ENCODE results near the gene HCN1.
"Not testable (repeated sequence)": the region's sequence is repeated elsewhere in the genome, so short reads cannot be mapped to it uniquely, and the experiment has no call there.

HCN1 gene

GRCh38 chr5:45617859-45618416, 78.2 kb downstream of the HCN1 start:
- DNase-seq (ENCODE audit: low read depth) = no peak

- DNase-seq (ENCODE audit: low read depth) = no peak
These were observed 86.5 kb downstream of the HCN1 start for GRCh38 chr5:45609661-45610060.

DNA sequence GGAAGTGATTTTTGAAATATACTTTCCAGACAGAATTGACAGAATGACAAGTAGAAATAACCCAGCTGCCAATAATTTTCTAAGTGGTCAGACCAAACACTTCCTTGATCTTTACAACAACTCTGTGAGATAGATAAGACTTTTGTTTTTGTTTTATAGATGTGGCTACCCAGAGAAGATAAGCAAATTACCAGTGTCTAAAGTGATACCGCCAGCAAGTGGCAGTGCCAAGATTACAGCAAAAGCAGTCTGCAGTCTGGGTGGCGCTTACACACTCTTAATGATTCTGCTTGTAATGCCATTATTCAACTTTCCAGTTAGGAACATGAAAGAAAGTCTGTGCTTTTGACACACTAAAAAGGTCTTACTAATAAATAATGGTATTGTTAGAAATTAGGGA, 92.1 kb downstream of the HCN1 start:
- DNase-seq (ENCODE audit: low read depth) = no peak

DNA sequence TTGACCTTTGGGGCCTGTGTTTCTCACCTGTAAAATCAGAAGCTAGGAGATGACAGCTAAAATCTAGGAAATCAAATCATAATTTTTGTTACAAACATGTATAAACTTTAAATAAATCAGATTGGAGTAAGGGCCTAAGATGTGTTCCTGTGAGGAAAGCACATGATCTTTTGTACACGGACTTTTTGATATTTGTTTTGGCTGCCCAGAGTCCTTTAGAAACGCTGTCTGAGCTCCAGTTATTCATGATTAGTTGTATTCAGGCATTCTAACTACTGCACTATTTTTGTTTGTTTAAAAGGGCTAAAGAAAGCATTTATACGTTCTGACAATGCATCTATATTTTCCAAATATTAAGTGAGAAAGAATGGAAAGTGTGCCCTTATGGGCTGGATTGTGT, 94.8 kb downstream of the HCN1 start:
- no peak for DNase-seq (ENCODE audit: low read depth)

DNA sequence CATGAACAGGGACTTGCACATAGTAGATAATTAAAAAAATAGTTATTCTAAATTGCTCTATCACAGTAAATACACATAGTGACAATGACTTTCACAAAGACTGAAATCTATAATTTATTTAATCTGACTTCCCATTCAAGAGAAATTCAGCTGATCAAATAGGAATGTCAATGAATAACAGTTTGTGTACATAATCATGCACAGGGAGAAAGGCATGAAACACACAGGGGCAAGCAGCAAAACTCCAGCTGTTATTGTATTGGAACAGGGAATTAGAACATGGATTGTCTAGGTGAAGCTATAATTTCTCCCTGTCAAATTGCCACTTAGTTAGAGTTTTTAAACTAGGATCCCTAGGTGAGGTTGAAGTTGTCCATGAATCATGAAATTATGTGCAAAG, 99.9 kb downstream of the HCN1 start:
- DNase-seq (ENCODE audit: low read depth) = no peak

DNA sequence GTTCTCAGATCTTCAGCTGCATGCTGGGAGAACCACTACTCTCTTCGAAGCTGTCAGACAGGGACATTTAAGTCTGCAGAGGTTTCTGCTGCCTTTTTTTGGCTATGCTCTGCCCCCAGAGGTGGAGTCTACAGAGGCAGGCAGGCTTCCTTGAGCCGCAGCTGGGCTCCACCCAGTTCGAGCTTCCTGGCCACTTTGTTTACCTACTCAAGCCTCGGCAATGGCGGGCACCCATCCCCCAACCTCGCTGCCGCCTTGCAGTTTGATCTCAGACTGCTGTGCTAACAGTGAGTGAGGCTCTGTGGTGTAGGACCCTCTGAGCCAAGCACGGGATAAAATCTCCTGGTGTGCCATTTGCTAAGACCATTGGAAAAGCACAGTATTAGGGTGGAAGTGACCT, 110.2 kb downstream of the HCN1 start:
- DNase-seq (ENCODE audit: low read depth) = not testable (repeated sequence)

- DNase-seq (ENCODE audit: low read depth) = no peak
These were observed 117.9 kb downstream of the HCN1 start for GRCh38 chr5:45578270-45578669.

GRCh38 chr5:45568813-45569212, 127.4 kb downstream of the HCN1 start:
- no peak for DNase-seq (ENCODE audit: low read depth)

- DNase-seq (ENCODE audit: low read depth) = no peak
These were observed 153.8 kb downstream of the HCN1 start for GRCh38 chr5:45542421-45542820.

- no peak for DNase-seq (ENCODE audit: low read depth)
These were observed 162.5 kb downstream of the HCN1 start for GRCh38 chr5:45533663-45534062.

GRCh38 chr5:45532826-45533624, 163.2 kb downstream of the HCN1 start:
- no peak for DNase-seq (ENCODE audit: low read depth)

GRCh38 chr5:45521067-45521466, 175.1 kb downstream of the HCN1 start:
- DNase-seq (ENCODE audit: low read depth) = no peak

DNA sequence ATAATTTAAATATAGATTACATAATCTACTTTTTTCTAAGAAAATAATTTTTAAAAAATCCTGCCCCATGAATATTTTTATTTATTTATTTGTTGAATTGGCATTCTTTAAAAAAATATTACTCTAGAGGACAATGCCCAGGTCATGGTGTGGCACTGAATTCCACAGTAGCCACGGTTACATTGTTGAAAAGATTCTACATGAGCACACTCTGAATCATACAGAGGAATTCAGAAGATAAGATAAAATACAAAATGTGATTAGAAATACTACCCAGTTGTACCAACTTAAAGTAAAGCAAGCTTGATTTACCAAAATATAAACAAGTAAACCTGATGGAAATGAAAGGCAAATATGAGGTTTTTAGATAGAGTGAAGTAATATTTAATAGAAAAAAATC, 183.7 kb downstream of the HCN1 start:
- no peak for DNase-seq (ENCODE audit: low read depth)

DNA sequence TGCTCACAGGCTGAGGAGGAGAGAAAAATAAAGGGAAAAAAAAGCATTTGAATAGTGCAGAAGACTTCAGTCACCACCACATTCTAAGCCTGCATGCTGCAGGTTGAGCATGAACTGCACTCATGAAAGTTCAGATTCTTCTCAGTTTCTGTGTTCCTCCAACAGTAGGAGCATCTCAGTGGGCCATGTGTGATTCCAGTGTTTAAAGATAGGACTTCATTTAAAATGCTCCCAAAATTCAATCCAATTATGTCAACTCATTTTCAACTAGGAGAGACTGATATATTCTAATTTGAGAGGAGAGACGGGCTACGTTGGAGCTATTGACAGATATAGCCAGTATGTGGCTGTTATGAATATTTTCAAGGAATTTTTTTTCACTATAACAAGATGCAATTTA, 186.8 kb downstream of the HCN1 start:
- no peak for DNase-seq (ENCODE audit: low read depth)

DNA sequence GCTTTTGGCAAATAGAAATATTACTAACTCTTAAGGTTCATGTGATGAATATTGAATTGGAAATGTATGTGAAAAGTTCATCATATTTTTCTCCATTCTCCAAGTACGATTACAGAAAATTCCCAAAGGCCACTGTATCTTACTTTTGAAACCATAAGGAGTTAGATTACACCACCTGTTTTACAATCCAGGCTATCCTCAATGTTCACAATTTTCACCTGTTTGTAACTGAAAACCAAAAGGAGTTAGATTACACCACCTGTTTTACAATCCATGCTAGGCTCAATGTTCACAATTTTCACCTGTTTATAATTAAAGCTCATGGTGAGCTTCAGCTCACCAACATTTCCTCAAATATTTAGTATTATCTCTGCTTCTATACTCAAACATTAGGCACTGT, 188.0 kb downstream of the HCN1 start:
- no peak for DNase-seq (ENCODE audit: low read depth)

DNA sequence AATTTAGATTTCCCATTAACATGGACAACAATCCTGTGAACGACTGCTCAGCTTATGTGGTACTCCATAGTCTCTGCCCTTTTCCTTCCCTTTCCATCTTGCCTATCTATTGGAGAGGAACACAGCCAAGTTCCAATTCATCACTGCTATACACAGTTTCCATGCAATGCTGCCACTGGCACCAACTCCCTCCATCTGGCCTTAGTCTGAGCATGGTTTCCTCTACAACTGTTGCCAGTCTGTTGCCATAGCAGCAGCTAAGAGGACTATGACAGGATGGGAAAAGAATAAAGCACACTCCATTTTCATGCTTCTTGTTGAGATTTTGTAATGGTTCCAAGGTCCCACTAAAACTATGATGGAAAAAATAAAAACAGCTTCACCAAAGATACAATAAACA, 189.0 kb downstream of the HCN1 start:
- DNase-seq (ENCODE audit: low read depth) = no peak

GRCh38 chr5:45499006-45499405, 197.2 kb downstream of the HCN1 start:
- DNase-seq (ENCODE audit: low read depth) = not testable (repeated sequence)

- no peak for DNase-seq (ENCODE audit: low read depth)
These were observed 204.8 kb downstream of the HCN1 start for GRCh38 chr5:45491368-45491767.

DNA sequence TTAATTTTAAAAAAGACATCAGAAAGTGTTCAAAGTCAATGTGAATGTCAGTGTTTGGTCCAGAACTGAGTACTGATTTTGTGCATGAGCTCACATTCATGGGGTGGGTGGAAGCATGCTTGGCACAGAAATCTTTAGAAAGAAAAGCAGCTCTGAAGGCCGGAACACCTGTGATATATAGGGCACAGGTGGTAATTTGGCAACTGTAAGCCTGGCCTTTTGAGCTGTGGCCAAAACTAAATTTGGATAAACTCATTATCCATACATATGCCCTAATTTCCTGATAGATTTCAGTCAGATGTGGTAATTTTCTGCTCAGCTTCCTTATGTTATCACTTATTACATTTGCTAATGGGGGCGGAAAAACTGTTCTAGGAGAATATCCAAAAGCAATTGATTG, 211.4 kb downstream of the HCN1 start:
- DNase-seq (ENCODE audit: low read depth) = no peak

GRCh38 chr5:45454114-45454513, 242.1 kb downstream of the HCN1 start:
- no peak for DNase-seq (ENCODE audit: low read depth)

- not testable (repeated sequence) for DNase-seq (ENCODE audit: low read depth)
These were observed 251.3 kb downstream of the HCN1 start for GRCh38 chr5:45444856-45445255.

- DNase-seq (ENCODE audit: low read depth) = no peak
These were observed 255.7 kb downstream of the HCN1 start for GRCh38 chr5:45440466-45440865.

DNA sequence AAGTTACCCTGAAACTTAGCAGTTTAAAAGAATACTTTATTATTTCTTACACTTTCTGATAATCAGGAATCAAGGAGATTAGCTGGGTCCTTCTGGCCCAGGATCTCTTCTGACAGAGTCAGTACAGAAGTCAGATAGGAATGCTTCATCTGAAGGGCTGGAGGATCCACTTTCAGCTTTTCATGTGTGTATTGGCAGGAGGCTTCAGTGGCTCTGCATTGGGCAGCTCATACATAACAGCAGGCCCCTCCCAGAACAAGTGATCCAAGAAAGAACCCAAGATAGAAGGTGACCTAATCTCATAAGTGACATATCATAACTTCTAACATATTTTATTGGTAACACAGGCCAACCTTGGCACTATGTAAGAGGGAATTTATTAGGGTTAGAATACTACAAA, 258.4 kb downstream of the HCN1 start:
- no peak for DNase-seq (ENCODE audit: low read depth)
